Retinal pigment epithelial cell (primary cell): Measurements from ENCODE around the gene DBNL.
A peak's percentile ranks its signal among the peaks of the same experiment; 100 is the strongest.
"Not testable (repeated sequence)": the region's sequence is repeated elsewhere in the genome, so short reads cannot be mapped to it uniquely, and the experiment has no call there.

Source experiments
- DNase-seq: peaks from one replicate; pipeline ENCODE4 v3.0.0-alpha.2; 2010; ENCODE audit warnings: low read depth
- H3K4me3 ChIP-seq: 2 replicates; pipeline ENCODE4 v1.5.1; 2011; ENCODE audit warnings: mild to moderate bottlenecking, low read length, control low read depth, moderate library complexity
- TF ChIP-seq, protein P1 (sequence below): conservative IDR thresholded peaks from 2 replicates; pipeline ENCODE4 v1.5.1; 2011; ENCODE audit warnings: low read depth, low read length, control low read depth, inconsistent platforms

DBNL gene

GRCh38 chr7:44044315-44045225, at the start of gene DBNL:
Gene DBNL (plus strand): TSS chr7:44044702. CDS start chr7:44044738, 36 bp downstream.
- peak within 1 kb of the TSS; percentile 87 for H3K4me3 ChIP-seq
- TF ChIP-seq, protein P1, sequence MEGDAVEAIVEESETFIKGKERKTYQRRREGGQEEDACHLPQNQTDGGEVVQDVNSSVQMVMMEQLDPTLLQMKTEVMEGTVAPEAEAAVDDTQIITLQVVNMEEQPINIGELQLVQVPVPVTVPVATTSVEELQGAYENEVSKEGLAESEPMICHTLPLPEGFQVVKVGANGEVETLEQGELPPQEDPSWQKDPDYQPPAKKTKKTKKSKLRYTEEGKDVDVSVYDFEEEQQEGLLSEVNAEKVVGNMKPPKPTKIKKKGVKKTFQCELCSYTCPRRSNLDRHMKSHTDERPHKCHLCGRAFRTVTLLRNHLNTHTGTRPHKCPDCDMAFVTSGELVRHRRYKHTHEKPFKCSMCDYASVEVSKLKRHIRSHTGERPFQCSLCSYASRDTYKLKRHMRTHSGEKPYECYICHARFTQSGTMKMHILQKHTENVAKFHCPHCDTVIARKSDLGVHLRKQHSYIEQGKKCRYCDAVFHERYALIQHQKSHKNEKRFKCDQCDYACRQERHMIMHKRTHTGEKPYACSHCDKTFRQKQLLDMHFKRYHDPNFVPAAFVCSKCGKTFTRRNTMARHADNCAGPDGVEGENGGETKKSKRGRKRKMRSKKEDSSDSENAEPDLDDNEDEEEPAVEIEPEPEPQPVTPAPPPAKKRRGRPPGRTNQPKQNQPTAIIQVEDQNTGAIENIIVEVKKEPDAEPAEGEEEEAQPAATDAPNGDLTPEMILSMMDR: no peak
- peak; percentile 35 for DNase-seq

- not testable (repeated sequence) for DNase-seq, H3K4me3 ChIP-seq
These were observed 47.0 kb upstream of the DBNL start, which contains the start of gene SPDYE1 for GRCh38 chr7:43997532-43997931. Gene SPDYE1 (plus strand): TSS chr7:43997897. CDS start chr7:43999950, 2,053 bp downstream.

- not testable (repeated sequence) for H3K4me3 ChIP-seq, DNase-seq
These were observed 32.4 kb upstream of the DBNL start for GRCh38 chr7:44012081-44012480.

- not testable (repeated sequence) for DNase-seq, H3K4me3 ChIP-seq
These were observed 29.4 kb upstream of the DBNL start for GRCh38 chr7:44015090-44015489.

DNA sequence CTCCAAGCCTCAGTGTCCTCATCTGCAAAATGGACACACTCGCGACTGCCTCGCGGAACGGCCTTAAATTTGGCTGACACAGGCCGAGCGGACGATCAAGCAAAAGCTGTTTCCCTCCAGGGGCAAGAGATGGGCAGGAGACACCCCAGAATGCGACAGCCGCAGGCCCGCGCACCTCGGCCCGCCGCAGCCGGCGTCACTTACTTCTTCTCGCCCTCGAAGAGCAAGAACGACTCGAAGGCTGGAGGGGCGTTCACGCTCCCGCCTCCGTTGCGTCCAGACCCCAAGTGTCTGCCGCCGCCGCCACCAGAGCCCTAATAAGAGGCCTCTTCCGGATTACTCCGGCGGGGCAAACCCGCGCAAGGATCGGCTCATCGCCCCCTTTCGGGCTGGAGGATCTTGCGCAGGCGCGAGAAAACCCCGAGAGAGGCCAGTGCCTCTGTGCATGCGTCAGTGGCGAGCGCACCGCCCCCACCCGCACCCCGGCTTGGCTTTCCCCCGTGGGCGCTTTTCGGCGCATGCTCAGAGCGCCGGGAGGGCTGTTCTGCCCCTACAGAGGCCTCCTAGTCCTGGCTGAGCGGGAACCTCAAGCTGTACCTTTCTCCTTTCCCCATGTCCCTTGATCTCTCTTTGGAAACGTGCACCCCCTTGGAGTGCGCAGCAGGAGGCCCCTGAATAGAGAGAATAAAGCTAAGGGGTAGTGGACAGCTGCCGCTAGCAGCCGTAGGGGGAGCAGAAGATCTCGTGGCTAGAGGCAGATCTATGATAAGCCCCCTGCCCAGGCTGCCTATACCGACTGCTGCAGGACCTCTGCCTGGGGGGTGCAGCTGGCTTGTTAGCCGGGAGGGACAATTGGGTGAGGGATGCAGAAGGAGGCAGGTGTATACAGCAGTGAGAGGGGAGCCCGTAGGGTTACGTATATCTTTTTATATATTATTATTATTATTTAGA, 25.4 kb upstream of the DBNL start:
- TF ChIP-seq, protein P1: peak; percentile 47
- peak; percentile 78 for DNase-seq
- peak overlapping the region; percentile 72 for H3K4me3 ChIP-seq

DNA sequence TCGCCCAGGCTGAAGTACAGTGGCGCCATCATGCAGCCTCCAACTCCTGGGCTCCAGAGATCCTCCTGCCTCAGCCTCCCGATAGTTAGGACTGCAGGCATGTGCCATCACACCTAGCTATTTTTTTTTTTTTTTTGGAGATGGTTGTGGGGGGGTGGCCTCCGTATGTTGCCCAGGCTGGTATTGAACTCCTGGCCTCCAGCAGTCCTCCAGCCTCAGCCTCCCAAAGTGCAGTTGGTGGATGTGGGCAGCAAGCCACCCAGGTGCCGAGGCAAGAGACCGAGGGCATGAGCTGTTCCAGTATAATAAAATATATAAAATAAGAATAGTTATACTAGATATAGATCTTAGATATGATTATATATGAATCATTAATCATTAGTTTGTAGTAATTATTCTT, 24.7 kb upstream of the DBNL start:
- not testable (repeated sequence) for DNase-seq, H3K4me3 ChIP-seq

DNA sequence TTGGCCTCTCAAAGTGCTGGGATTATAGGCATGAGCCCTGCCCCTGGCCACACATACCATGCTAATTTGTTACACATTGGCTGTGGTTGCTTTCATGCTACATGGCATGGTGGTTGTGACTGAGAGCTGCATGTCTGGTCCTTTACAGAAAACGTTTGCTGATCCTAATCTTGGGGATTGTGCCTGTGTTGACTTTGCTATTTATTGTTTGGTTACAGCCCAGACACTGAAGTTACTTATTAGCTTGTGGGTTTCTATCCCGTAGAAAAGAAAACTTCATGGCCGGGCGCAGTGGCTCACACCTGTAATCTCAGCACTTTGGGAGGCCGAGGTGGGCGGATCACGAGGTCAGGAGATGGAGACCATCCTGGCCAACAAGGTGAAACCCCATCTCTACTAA, 22.4 kb upstream of the DBNL start:
- H3K4me3 ChIP-seq, DNase-seq: not testable (repeated sequence)

DNA sequence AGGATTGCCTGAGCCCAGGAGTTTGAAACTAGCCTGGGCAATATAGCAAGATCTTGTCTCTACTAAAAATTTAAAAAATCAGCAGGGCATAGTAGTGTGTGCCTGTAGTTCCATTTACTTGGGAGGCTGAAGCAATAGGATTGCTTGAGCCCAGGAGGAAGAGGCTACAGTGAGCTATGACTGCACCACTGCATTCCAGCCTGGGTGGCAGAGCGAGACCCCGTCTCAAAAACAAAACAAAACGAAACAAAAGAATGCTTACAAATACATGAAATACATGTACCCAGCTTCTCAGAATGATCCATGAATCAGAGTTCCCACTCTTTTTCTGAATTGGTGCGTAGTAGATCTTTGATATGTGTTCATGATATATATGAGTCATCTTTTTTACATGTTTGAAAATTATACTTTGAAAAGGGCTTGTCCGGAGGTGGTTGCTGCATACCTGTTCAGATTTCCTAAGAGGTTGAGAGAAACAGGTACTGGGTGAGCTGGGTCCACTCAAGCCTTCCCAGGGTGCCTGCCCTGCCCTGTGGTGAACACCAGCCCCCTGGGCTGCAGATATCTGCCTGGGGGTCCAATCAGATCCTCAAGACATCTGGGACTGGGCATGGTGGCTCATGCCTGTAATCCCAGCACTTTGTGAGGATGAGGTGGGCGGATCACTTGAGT, 21.6 kb upstream of the DBNL start:
- not testable (repeated sequence) for DNase-seq

DNA sequence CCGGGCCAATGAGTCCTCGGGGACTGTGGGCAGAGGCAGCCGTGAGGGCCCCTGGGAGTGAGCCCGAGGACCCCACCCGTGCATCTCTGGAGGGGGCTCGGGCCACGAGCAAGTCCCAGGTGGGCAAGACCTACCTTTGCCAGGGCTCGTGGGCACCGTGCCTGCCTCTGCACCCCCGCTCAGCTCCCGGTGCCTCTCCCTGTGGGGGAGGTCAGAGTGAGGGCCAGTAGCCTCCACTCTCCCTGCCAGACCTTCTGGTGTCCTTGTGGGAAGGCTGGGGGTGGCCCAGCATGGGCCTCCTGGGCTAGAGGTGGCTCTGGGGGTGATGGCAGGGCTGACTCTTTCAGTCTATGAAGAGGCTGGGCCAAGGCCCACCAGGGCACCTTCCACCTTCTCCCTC, 15.1 kb upstream of the DBNL start:
- DNase-seq, H3K4me3 ChIP-seq: not testable (repeated sequence)

More for the DNA sequence above, 21.6 kb upstream of the DBNL start:
- not testable (repeated sequence) for H3K4me3 ChIP-seq

GRCh38 chr7:44030029-44030428, 14.5 kb upstream of the DBNL start:
- not testable (repeated sequence) for H3K4me3 ChIP-seq, DNase-seq

GRCh38 chr7:44031319-44031718, 13.2 kb upstream of the DBNL start:
- not testable (repeated sequence) for H3K4me3 ChIP-seq, DNase-seq

DNA sequence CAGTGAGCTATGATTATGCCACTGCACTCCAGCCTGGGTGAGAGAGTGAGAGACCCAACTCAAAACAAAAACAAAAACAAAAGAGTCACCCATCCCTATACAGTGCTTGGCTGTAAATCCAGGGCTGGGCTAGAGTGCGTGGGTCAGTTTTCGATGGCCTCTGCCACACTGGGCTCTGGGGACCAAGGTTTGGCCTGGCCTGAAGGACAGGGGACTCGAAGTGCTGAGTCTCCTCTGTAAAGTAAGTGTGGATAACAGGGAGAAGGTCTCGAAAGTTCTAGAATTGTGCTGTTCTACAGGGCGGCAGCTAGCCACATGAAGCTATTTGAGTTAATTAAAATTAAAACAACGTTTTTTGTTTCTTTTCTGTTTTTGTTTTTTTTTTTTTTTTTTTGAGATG, 12.5 kb upstream of the DBNL start:
- not testable (repeated sequence) for DNase-seq, H3K4me3 ChIP-seq

DNA sequence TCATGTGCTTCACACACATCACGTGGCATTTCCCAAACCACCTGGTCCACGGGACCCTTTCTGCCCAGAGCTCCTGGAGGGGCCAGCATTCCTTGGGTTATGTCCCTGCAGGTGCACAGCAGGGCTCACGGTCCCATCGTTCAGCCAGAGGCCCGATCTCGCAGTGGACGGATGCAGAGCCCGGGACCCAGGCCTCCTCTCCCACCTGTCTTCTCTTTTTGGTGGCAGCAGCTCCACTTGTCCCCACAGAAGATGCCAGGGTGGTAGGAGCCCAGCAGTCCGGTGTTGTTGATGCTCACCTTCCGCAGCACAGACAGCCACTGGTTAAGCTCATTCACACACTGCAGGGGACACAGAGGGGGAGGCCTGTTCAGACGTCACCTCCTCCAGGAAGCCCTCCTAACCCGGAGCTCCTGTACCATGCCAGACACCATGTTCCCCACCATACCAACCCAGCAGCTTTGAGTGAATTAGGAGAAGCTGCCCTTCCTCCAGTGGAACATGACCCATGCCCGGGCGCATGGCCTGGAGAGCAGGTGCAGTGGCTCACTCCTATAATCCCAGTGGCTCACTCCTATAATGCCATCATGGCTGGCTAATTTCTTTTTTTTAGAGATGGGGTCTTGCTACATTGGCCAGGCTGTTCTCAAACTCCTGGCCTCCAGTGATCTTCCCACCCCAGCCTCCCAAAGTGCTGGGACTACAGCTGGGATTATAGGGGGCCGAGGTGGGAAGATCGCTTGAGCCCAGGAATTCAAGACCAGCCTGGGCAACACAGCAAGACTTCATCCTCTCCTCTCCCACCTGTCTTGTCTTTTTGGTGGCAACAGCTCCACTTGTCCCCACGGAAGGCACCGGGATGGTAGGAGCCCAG, 10.3 kb upstream of the DBNL start:
- not testable (repeated sequence) for DNase-seq, H3K4me3 ChIP-seq

GRCh38 chr7:44036364-44036763, 8.1 kb upstream of the DBNL start:
- DNase-seq, H3K4me3 ChIP-seq: not testable (repeated sequence)

DNA sequence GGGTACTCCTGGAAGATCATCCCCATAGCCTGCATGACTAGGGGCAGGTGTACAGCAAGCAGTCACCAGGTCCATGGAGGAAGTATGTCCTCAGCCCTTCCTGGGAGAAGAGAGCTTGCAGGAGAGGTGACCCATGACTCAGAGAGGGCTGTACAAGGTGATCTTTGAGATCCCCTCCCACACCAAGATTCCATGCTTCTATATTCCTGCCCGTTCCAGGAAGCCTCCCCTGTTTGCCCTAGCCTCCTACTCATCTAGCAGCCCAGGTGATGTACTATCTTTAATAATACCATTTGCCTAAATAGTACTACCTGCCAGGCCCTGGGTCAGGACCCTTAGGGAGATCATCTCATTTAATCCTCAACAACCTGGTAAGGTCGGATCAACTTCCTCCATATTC, 6.6 kb upstream of the DBNL start:
- not testable (repeated sequence) for DNase-seq, H3K4me3 ChIP-seq
